ENCODE results near the gene NRXN3. TPM values are rescaled to one million over a fixed set of nuclear protein-coding genes. Genes with fewer than 3 reads are reported as not detected.

The NRXN3 gene
- total RNA-seq, 1 experiment from 2014 or later = not detected

- Histone ChIP-seq H4K20me1 (ENCODE audit: insufficient read depth) (no peaks in the 10 kb centered on the region), H3K36me3 (ENCODE audit: control insufficient read depth in 1 of 2, insufficient read depth in 2 of 2, low read length in 2 of 2) (no peaks in the 10 kb centered on the region), H3K9me3 (ENCODE audit: control insufficient read depth in 1 of 2, insufficient read depth in 1 of 2, low read depth in 1 of 2, low read length in 2 of 2) (peaks cover 5 to 26% of the 10 kb centered on the region in 2 experiments; a peak in 2 of 4 replicates), H3K9me2 (ENCODE audit: insufficient read depth) (no peaks in the 10 kb centered on the region), H3K27me3 (ENCODE audit: insufficient read depth, low read length) (no peaks in the 10 kb centered on the region), H3K4me1 (ENCODE audit: control insufficient read depth in 1 of 2, insufficient read depth in 2 of 2, low read length in 2 of 2) (no peaks in the 10 kb centered on the region), H3K9ac (ENCODE audit: low read length) (no peak overlapping the region), H3K27ac (ENCODE audit: low read depth, low read length) (no peak overlapping the region), H3K4me2 (ENCODE audit: low read length) (no peak overlapping the region), H3K4me3 (replicated peaks in 1 of 2; ENCODE audit: low read depth in 1 of 2, low read length in 2 of 2) (no peak overlapping the region), H3K79me2 (ENCODE audit: insufficient read depth, low read length) (no peaks in the 10 kb centered on the region), H2AFZ (ENCODE audit: low read depth, low read length, poor library complexity, severe bottlenecking) (no peak overlapping the region)
- no peak for ATAC-seq
- RAD21 ChIA-PET (ENCODE audit: low non-redundant PET in 1 of 2, low total read pairs in 2 of 2, uncharacterized antibody in 2 of 2, unreplicated experiment in 2 of 2) = no interaction called here
- TF ChIP-seq FOSL1 (IDR thresholded peaks at IDR 0.05; ENCODE audit: low read depth) (no peak), CEBPB (IDR thresholded peaks at IDR 0.05; ENCODE audit: low read depth) (no peak), YY1 (IDR thresholded peaks at IDR 0.05; ENCODE audit: extremely low read depth, insufficient replicate concordance, low read depth, low read length) (no peak), REST (IDR thresholded peaks at IDR 0.05; ENCODE audit: low read depth) (no peak), POLR2AphosphoS5 (IDR thresholded peaks at IDR 0.05; ENCODE audit: low read depth, low read length) (no peak), MAX (IDR thresholded peaks at IDR 0.05) (no peak), EZH2 (IDR thresholded peaks at IDR 0.05) (no peak), JUND (IDR thresholded peaks at IDR 0.05) (no peak), CTCF (IDR thresholded peaks at IDR 0.05 in 2 of 3, conservative IDR thresholded peaks at IDR 0.05 in 1 of 3; ENCODE audit: borderline replicate concordance in 1 of 3, insufficient read depth in 1 of 3, low read depth in 2 of 3, low read length in 2 of 3) (no peak), ZFX (IDR thresholded peaks at IDR 0.05) (no peak), POLR2A (IDR thresholded peaks at IDR 0.05; ENCODE audit: borderline replicate concordance, extremely low read depth, insufficient read depth, insufficient read length) (no peak)
- intact Hi-C loops (cut with micrococcal nuclease) = no loop called here
- CTCF ChIA-PET = no interaction called here
- POLR2A ChIA-PET = no interaction called here
- BruUV-seq (replicated peaks) = no TSS peak
- no peak for DNase-seq (ENCODE audit: low read depth, low spot score)
Measured at GRCh38 chr14:79871136-79871535, 1701.0 kb downstream of the NRXN3 start.

Data from HCT116 (cell line).